ENCODE results near the gene EXOSC5. TPM values are rescaled to one million over a fixed set of nuclear protein-coding genes. Genes with fewer than 3 reads are reported as not detected.
A peak's percentile ranks its signal among the peaks of the same experiment; 100 is the strongest.

EXOSC5 gene
- 10 to 100 TPM; 23.0 to 51.5 (median 31.9) TPM for total RNA-seq

GRCh38 chr19:41397086-41398049 is at the start of gene EXOSC5, which contains the start of gene BCKDHA:
Gene EXOSC5, minus strand, starts transcription at chr19:41397359. Its CDS starts 31 bp downstream, at chr19:41397328.
Gene BCKDHA, plus strand, starts transcription at chr19:41397818. Its CDS starts 10 bp downstream, at chr19:41397828.
- DNase-seq (ENCODE audit: low spot score in 2 of 2), result peak; percentile 99
- WGBS, result 0% methylated on average over 32 of the region's 50 CpGs
- no peaks in the 10 kb centered on the region for H3K27me3 ChIP-seq
- H3K9me3 ChIP-seq, result no peaks in the 10 kb centered on the region
- TF ChIP-seq POLR2AphosphoS5 (IDR thresholded peaks at IDR 0.05), result peak; percentile 12 to 90 (median 76)
- no peak for TF ChIP-seq POLR2A (IDR thresholded peaks at IDR 0.05)
- no peaks in the 10 kb centered on the region for H3K36me3 ChIP-seq
- peak within 1 kb of the TSS; percentile 93 for H3K27ac ChIP-seq
- peaks cover 30% of the 10 kb centered on the region for H3K4me1 ChIP-seq
- H3K4me3 ChIP-seq, result peak within 1 kb of the TSS; percentile 96

- no peak for TF ChIP-seq POLR2A (IDR thresholded peaks at IDR 0.05)
- TF ChIP-seq CTCF (IDR thresholded peaks at IDR 0.05), result no peak
- TF ChIP-seq POLR2AphosphoS5 (IDR thresholded peaks at IDR 0.05), result no peak
- no peak for TF ChIP-seq EP300 (IDR thresholded peaks at IDR 0.05)
- WGBS, result 68% methylated on average over 5 of the region's 5 CpGs
- H3K4me1 ChIP-seq, result peaks cover 10% of the 10 kb centered on the region
- no peaks in the 10 kb centered on the region for H3K9me3 ChIP-seq
- DNase-seq (ENCODE audit: low spot score in 2 of 2), result no peak
- H3K4me3 ChIP-seq, result no peak overlapping the region
- H3K36me3 ChIP-seq, result no peaks in the 10 kb centered on the region
- peaks cover 23% of the 10 kb centered on the region for H3K27me3 ChIP-seq
- H3K27ac ChIP-seq, result no peak overlapping the region
Observed at GRCh38 chr19:41445575-41445974, 48.4 kb upstream of the EXOSC5 start.

- Histone ChIP-seq H3K4me1 (peaks cover 16% of the 10 kb centered on the region), H3K9me3 (no peaks in the 10 kb centered on the region), H3K4me3 (no peak overlapping the region), H3K36me3 (no peaks in the 10 kb centered on the region), H3K27me3 (peaks cover 23% of the 10 kb centered on the region), H3K27ac (no peak overlapping the region)
- 69% methylated on average over 6 of the region's 6 CpGs for WGBS
- TF ChIP-seq POLR2AphosphoS5 (IDR thresholded peaks at IDR 0.05) (no peak), POLR2A (IDR thresholded peaks at IDR 0.05) (no peak), CTCF (IDR thresholded peaks at IDR 0.05) (no peak), EP300 (IDR thresholded peaks at IDR 0.05) (no peak)
- peak in 1 of 2 donors; percentile 70 for DNase-seq (ENCODE audit: low spot score in 2 of 2)
Observed at GRCh38 chr19:41443813-41444455, 46.8 kb upstream of the EXOSC5 start.

GRCh38 chr19:41442473-41443355 is 45.6 kb upstream of the EXOSC5 start, which contains the start of gene ERICH4:
Gene ERICH4, plus strand, starts transcription at chr19:41443156. Its CDS starts 14 bp downstream, at chr19:41443170.
- TF ChIP-seq POLR2A (IDR thresholded peaks at IDR 0.05) (no peak), EP300 (IDR thresholded peaks at IDR 0.05) (no peak), CTCF (IDR thresholded peaks at IDR 0.05) (no peak), POLR2AphosphoS5 (IDR thresholded peaks at IDR 0.05) (no peak)
- 64% methylated on average over 7 of the region's 7 CpGs for WGBS

GRCh38 chr19:41441321-41441945 is 44.3 kb upstream of the EXOSC5 start:
- Histone ChIP-seq H3K27ac (no peak overlapping the region), H3K27me3 (peaks cover 3% of the 10 kb centered on the region), H3K4me3 (no peak overlapping the region), H3K36me3 (peaks cover under 1% of the 10 kb centered on the region), H3K4me1 (peaks cover 18% of the 10 kb centered on the region), H3K9me3 (no peaks in the 10 kb centered on the region)
- peak in 1 of 2 donors; percentile 41 for DNase-seq (ENCODE audit: low spot score in 2 of 2)
- TF ChIP-seq EP300 (IDR thresholded peaks at IDR 0.05) (no peak), POLR2AphosphoS5 (IDR thresholded peaks at IDR 0.05) (no peak), POLR2A (IDR thresholded peaks at IDR 0.05) (no peak), CTCF (IDR thresholded peaks at IDR 0.05) (no peak)
- 60% methylated on average over 10 of the region's 15 CpGs for WGBS

More at GRCh38 chr19:41442473-41443355, 45.6 kb upstream of the EXOSC5 start, which contains the start of gene ERICH4:
- H3K27me3 ChIP-seq, result peaks cover 16% of the 10 kb centered on the region
- H3K36me3 ChIP-seq, result no peaks in the 10 kb centered on the region
- no peaks in the 10 kb centered on the region for H3K9me3 ChIP-seq
- peak in 1 of 2 donors; percentile 55 for DNase-seq (ENCODE audit: low spot score in 2 of 2)
- H3K4me3 ChIP-seq, result no peak within 1 kb of the TSS
- peaks cover 18% of the 10 kb centered on the region for H3K4me1 ChIP-seq
- no peak within 1 kb of the TSS for H3K27ac ChIP-seq
